HG03558 (cell line): ENCODE measurements around the gene MYO15A.

Source experiments
- ATAC-seq: cut with Tn5 transposase; IDR thresholded peaks from one replicate; pipeline ENCODE4 v1.9.1; 2021; ENCODE audit warnings: moderate number of reproducible peaks; ENCODE audit not compliant: unreplicated experiment; ENCODE audit errors: extremely low read depth

MYO15A gene

GRCh38 chr17:18100616-18101015 is 7.9 kb upstream of the MYO15A start:
- ATAC-seq = no peak

DNA sequence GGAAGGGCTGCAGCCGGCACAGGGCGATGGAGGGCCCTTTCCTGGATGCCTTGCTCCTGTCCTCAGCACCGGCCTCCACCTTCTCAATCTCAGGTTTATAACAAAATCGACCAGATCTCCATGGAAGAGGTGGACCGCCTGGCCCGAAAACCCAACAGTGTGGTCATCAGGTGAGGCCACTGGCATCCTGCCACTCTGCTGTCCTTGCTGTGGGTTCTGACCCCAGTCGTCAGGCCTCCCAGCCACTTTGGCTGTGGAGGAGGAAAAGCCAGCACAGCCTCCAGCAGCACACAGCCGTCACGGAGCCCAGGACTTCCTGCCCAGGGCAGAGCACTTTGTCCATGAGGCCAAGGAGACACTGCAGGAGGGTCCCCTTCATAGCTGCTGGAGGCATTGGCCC is 6.7 kb upstream of the MYO15A start:
- ATAC-seq = no peak

GRCh38 chr17:18102640-18103039 is 5.9 kb upstream of the MYO15A start:
- ATAC-seq = no peak

- ATAC-seq = no peak
Measured at GRCh38 chr17:18105027-18105426, 3.5 kb upstream of the MYO15A start.

GRCh38 chr17:18105595-18105994 is 3.0 kb upstream of the MYO15A start:
- no peak for ATAC-seq

DNA sequence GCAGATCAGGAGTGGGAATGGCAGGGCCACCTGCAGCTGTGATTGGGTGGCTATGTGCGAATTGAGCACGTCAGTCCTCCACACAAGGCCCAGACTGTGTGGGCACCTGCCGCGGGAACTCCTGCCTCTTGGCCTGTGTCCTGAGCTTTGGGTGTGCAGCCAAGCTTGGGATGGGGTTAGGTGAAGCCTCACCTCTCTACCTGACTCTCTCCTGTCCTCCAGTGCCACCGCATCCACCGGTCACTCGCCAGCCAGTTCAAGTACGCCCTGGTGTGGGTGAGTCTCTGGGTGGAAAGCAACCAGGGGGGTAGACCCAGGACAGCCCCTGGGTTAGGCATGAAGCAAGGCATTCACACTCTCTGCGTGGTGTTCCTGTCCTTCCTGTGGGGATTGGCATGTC is 2.3 kb upstream of the MYO15A start:
- no peak for ATAC-seq

DNA sequence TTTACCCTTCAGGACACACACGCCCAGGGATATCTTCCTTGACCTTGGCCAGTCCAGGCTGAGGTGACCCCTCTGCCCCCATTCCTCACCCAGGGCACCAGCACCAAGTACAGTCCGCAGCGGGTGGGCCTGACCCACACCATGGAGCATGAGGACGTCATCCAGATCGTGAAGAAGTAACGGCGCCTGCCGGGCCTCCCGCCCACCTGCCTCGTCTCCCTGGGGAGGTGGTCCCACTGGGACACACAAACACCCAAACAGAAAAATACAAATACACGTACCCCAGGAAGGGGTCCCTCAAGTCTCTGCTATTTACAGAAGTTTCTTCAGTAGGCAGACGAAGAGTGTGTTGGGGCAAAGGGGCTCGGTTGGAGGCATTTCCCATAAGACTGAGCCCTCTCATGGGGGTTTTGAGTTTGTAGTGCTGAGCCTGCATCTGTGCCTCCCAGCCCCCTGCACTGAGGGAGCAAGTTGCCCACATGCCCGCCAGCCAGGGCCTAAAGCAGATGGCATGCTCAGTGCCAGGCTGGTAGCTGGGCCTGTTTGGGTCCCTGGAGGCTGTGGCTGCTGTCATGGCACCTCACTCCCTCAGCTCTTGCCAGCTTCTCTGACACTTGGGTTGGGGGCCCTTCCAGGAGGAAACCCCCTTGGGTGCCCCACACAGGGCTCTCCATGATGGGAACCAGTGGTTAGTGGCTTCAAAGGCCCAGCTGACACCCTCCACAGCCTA is 1.3 kb upstream of the MYO15A start:
- ATAC-seq = no peak

- no peak for ATAC-seq
Measured at GRCh38 chr17:18107971-18108370, 585 bp upstream of the MYO15A start.

- no peak for ATAC-seq
Measured at GRCh38 chr17:18109935-18110485, 1.5 kb downstream of the MYO15A start.

DNA sequence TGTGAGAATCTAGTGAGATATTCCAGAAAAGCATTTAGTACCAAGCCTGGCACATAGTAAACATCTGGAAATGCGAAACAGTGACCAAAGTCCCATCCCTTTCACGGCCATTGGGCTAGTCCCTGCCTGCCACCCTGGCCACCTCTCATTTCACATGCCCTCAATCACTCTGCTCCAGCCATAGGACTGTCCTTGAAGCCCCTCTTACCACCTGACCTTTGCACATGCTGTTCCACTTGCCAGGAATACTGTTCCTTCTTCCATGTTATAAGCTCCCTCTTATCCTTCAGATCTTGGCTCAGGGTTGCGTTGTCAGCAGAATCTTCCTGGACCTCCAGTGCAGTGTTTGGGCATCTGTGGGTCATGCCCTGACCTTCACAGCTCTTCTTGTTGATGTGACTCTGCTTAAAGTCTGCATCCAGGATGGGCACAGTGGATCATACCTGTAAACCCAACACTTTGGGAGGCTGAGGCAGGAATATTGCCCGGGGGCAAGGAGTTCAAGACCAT is 2.1 kb downstream of the MYO15A start:
- no peak for ATAC-seq

DNA sequence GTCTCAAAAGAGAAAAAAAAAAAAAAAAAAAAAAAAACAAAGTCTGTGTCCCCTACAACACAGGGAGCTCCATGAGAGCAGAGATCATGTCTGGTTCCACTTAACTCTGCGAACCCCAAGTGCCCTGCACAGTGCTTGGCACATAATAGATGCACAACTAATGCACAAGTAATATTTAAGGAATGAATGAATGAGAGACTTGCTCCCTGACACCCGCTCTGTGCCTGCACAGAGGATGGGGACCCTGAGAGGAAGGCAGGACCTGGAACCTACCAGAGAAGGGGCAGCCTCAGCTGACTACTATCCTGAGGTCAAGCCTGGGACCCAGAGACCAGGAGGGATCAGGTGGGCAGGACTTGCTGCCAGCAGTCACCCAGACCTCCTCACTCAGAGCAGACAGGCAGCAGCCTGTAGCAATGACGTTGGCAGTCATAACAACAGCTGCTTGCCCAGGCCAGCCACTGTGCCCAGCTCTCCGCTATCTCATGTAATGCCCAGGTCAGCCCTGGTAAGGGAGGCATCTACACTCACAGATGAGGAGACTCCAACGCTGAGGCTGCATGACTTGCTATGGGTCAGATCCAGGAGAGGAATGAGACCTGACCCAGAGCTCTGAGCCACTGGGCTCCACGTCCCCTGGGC is 2.9 kb downstream of the MYO15A start:
- no peak for ATAC-seq

DNA sequence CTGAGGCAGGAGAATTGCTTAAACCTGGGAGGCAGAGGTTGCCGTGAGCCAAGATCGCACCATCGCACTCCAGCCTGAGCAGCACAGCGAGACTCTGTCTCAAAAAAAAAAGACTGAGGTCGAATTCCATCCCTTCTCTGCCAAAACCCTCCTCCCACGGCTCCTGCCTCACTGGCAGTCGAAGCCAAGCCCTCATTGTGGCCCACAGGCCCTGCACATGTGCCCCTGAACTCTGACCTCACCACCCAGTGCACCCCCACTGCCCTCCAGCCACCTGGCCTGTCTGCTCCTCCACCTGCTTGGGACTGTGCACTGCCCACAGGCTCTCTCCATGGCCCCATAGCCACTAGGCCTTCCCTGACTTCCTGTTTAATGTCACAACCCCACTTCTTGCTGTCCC is 7.0 kb downstream of the MYO15A start:
- no peak for ATAC-seq

DNA sequence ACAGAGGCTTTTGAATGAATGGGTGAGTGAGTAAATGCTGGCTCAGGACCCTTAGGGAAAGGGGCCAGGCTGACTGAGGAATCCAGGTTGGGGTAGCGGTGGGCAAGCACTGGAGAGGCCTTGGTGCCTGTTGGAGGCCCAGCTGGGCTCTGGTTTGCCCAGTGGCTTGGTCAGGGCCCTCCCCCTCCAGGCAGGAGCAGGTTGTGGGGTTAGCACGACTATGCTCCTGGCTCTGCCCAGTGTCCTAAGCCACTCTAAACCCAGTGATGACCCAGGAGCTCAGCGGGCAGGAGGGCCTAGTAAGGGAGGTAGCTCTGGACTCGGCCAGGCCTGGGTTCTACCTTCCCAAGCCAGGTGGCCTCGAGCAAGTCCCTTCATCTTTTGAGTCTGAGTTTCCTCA is 7.5 kb downstream of the MYO15A start:
- no peak for ATAC-seq

- no peak for ATAC-seq
Measured at GRCh38 chr17:18117533-18117932, 9.0 kb downstream of the MYO15A start.

- no peak for ATAC-seq
Measured at GRCh38 chr17:18117982-18118975, 9.7 kb downstream of the MYO15A start.

DNA sequence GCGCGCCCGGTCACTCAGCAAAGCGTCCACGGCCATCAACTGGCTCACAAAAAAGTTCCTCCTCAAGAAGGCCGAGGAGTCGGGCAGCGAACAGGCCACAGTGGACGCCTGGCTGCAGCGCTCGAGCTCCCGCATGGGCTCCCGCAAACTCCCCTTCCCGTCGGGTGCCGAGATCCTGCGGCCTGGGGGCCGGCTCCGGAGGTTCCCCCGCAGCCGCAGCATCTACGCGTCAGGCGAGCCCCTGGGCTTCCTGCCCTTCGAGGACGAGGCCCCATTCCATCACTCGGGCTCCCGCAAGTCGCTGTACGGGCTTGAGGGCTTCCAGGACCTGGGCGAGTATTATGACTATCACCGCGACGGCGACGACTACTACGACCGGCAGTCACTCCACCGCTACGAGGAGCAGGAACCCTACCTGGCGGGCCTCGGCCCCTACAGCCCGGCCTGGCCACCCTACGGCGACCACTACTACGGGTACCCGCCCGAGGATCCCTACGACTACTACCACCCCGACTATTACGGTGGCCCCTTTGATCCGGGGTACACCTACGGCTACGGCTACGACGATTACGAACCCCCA is 10.7 kb downstream of the MYO15A start:
- no peak for ATAC-seq

GRCh38 chr17:18119938-18120337 is 11.4 kb downstream of the MYO15A start:
- no peak for ATAC-seq

- no peak for ATAC-seq
Measured at GRCh38 chr17:18120461-18121017, 12.0 kb downstream of the MYO15A start.

GRCh38 chr17:18121144-18121910 is 12.8 kb downstream of the MYO15A start:
- no peak for ATAC-seq
